HepG2 (cell line): Measurements from ENCODE around the gene OR7G2. TPM values are rescaled to one million over a fixed set of nuclear protein-coding genes. Genes with fewer than 3 reads are reported as not detected.

Source experiments
- ATAC-seq: fragments of 200-7000 bp; cut with Tn5 transposase; 3 replicates; pipeline ENCODE4 v1.9.1; 2020; ENCODE audit warnings: mild to moderate bottlenecking, moderate library complexity
- BruUV-seq: library from RNA; stranded (reverse); fragments of 400-500 nt; replicated peaks from 2 replicates; lab custom pipeline; 2021; lab: Mats Ljungman, UMichigan
- CTCF ChIA-PET: fragments of 300-600 bp; formaldehyde crosslinking; extraction: SDS; loops from one replicate; lab custom pipeline; 2021; ENCODE audit warnings: low total read pairs, inconsistent platforms, low intra/inter-chr PET ratio; lab: Yijun Ruan, JAX
- POLR2A ChIA-PET: fragments of 350-600 bp; sonication (Branson Sonifier 250); formaldehyde crosslinking; loops from one replicate; lab custom pipeline; 2020; ENCODE audit warnings: antibody characterized with exemption, inconsistent platforms; lab: Yijun Ruan, JAX
- DNase-seq: peaks from one replicate; pipeline ENCODE4 v3.0.0-alpha.2; 2015; ENCODE audit warnings: low spot score
- FAIRE-seq: peaks from 3 replicates; lab custom pipeline; 2011; peaks lifted over from hg19 to GRCh38; lab: Jason Lieb, UNC
- H2AFZ ChIP-seq: one replicate; pipeline ENCODE4 v1.6.1; 2011; ENCODE audit warnings: low read length, inconsistent platforms
- H3K27ac ChIP-seq: fragments of 300-600 bp; 3 replicates; pipeline ENCODE4 v1.8.0; 2011; ENCODE audit warnings: mixed run types, mild to moderate bottlenecking, mixed read lengths, low read length, inconsistent platforms; ENCODE audit not compliant: insufficient read depth; ENCODE audit errors: extremely low read length
- H3K27me3 ChIP-seq, 2 experiments: fragments of 200-600 bp in 1 of 2; 2 replicates in 1 of 2; 3 replicates in 1 of 2; pipeline versions ENCODE4 v1.6.0 to v1.8.0; 2011; ENCODE audit warnings: low read length in 2 of 2, mild to moderate bottlenecking in 2 of 2, moderate library complexity in 2 of 2, inconsistent platforms in 1 of 2; ENCODE audit not compliant: insufficient read depth in 2 of 2, control insufficient read depth in 1 of 2
- H3K36me3 ChIP-seq, 2 experiments: fragments of 200-600 bp in 1 of 2; replicated peaks in 1 of 2; 2 replicates in 1 of 2; 3 replicates in 1 of 2; pipeline versions ENCODE4 v1.5.1 to v1.8.0; 2011; ENCODE audit warnings: low read length in 2 of 2, inconsistent platforms in 1 of 2; ENCODE audit not compliant: insufficient read depth in 2 of 2, control insufficient read depth in 1 of 2
- H3K4me1 ChIP-seq: 2 replicates; pipeline ENCODE4 v1.5.1; 2012; ENCODE audit warnings: low read length, inconsistent platforms; ENCODE audit not compliant: insufficient read depth
- H3K4me2 ChIP-seq: 2 replicates; pipeline ENCODE4 v1.6.0; 2011; ENCODE audit warnings: low read depth, low read length, inconsistent platforms
- H3K4me3 ChIP-seq, 3 experiments: fragments of 200-600 bp in 1 of 3; sonication (generic), shearing (Covaris generic) in 1 of 3; replicated peaks in 1 of 3; 2 replicates each; pipeline ENCODE4 v1.5.1; 2011 to 2016; ENCODE audit warnings: low read length in 3 of 3, inconsistent platforms in 2 of 3, low read depth in 2 of 3, mild to moderate bottlenecking in 2 of 3, control low read depth in 1 of 3, mixed read lengths in 1 of 3; ENCODE audit not compliant: insufficient read depth in 1 of 3
- H3K79me2 ChIP-seq: one replicate; pipeline ENCODE4 v1.6.1; 2011; ENCODE audit warnings: low read length, inconsistent platforms; ENCODE audit not compliant: insufficient read depth
- H3K9ac ChIP-seq: 2 replicates; pipeline ENCODE4 v1.6.0; 2011; ENCODE audit warnings: mild to moderate bottlenecking, low read depth, low read length, inconsistent platforms; ENCODE audit not compliant: insufficient read depth
- H3K9me3 ChIP-seq: 2 replicates; pipeline ENCODE4 v1.5.1; 2012; ENCODE audit warnings: mild to moderate bottlenecking, low read length
- H4K20me1 ChIP-seq: 2 replicates; pipeline ENCODE4 v1.6.0; 2011; ENCODE audit warnings: inconsistent platforms, mild to moderate bottlenecking, low read length, moderate library complexity; ENCODE audit not compliant: insufficient read depth
- AKAP8 ChIP-seq: sonication (generic); formaldehyde crosslinking; IDR thresholded peaks from 2 replicates; pipeline ENCODE4 v1.5.1; 2020; ENCODE audit warnings: mild to moderate bottlenecking, missing genetic modification reagents
- CBFB ChIP-seq: sonication (generic); formaldehyde crosslinking; IDR thresholded peaks from 2 replicates; pipeline ENCODE4 v1.4.0; 2020; ENCODE audit warnings: missing genetic modification reagents
- CENPT ChIP-seq: sonication (generic); formaldehyde crosslinking; IDR thresholded peaks from 2 replicates; pipeline ENCODE4 v1.8.0; 2022; ENCODE audit warnings: low read depth, mild to moderate bottlenecking, moderate library complexity, missing genetic modification reagents
- CHD4 ChIP-seq: fragments of 200-600 bp; sonication (generic); IDR thresholded peaks from 2 replicates; pipeline ENCODE4 v1.7.0; 2017; ENCODE audit warnings: mild to moderate bottlenecking, low read length, borderline replicate concordance
- HNRNPL ChIP-seq: fragments of 200-400 bp; formaldehyde crosslinking; IDR thresholded peaks from 2 replicates; pipeline ENCODE4 v1.6.1; 2017; ENCODE audit warnings: mild to moderate bottlenecking, low read depth, low read length
- MEIS2 ChIP-seq: sonication (generic); formaldehyde crosslinking; IDR thresholded peaks from 2 replicates; pipeline ENCODE4 v1.9.0; 2021; ENCODE audit warnings: mild to moderate bottlenecking, missing genetic modification reagents
- NFE2 ChIP-seq: sonication (generic); formaldehyde crosslinking; IDR thresholded peaks from 2 replicates; pipeline ENCODE4 v1.4.0; 2020; ENCODE audit warnings: missing genetic modification reagents
- TP53 ChIP-seq: sonication (generic); formaldehyde crosslinking; conservative IDR thresholded peaks from 2 replicates; pipeline ENCODE4 v1.4.0; 2020; ENCODE audit warnings: missing genetic modification reagents
- ZFP36L2 ChIP-seq: sonication (generic); formaldehyde crosslinking; IDR thresholded peaks from 2 replicates; pipeline ENCODE4 v1.4.0; 2020; ENCODE audit warnings: missing genetic modification reagents
- ZNF850 ChIP-seq: sonication (generic); formaldehyde crosslinking; conservative IDR thresholded peaks from 2 replicates; pipeline ENCODE4 v1.9.0; 2021; ENCODE audit warnings: mild to moderate bottlenecking, missing genetic modification reagents
- WGBS: methylation state at CpG from one replicate; pipeline ENCODE4 v1.1.6; 2017; ENCODE audit warnings: low lambda C conversion rate; 5-methylcytosine and 5-hydroxymethylcytosine counted together
- in situ Hi-C: cut with HindIII; loops from 2 replicates; pipeline ENCODE4 v1.10.0; 2017; ENCODE audit warnings: low pct_unique_long_range_greater_than_20kb; ENCODE audit not compliant: extremely low pct_ligation_motif_present
- intact Hi-C: fragments of 100-400 bp; cut with micrococcal nuclease; formaldehyde crosslinking; loops from one replicate; pipeline ENCODE4 v1.10.0; 2022; ENCODE audit not compliant: unreplicated experiment
- polyA plus RNA-seq, 8 experiments: library from polyadenylated mRNA; depleted of rRNA in 3 of 8; stranded (reverse) in 7 of 8; unstranded in 1 of 8; fragments of >200 nt; fragmentation: Illumina TruSeq in 4 of 8; extraction: Trizol in 4 of 8; gene quantifications; 2 replicates each; pipeline versions ENCODE4 v1.2.1 to v1.2.3, GENCODE V29; 2011 to 2016; ENCODE audit warnings: low read depth in 4 of 8, missing spikeins in 1 of 8, mixed read lengths in 1 of 8; ENCODE audit not compliant: insufficient read depth in 1 of 8
- total RNA-seq, 5 experiments: library from RNA; depleted of rRNA; stranded (reverse); fragments of >200 nt; fragmentation: Illumina TruSeq; extraction: Trizol; gene quantifications; 2 replicates each; pipeline ENCODE4 v1.2.3, GENCODE V29; 2016; ENCODE audit warnings: low read depth in 1 of 5
- TF ChIP-seq, protein P1 (sequence below): conservative IDR thresholded peaks from 2 replicates; pipeline ENCODE4 v1.6.1; 2018; ENCODE audit warnings: missing genetic modification reagents
- TF ChIP-seq, protein P2 (sequence below): sonication (generic); formaldehyde crosslinking; IDR thresholded peaks from 2 replicates; pipeline ENCODE4 v1.5.1; 2020; ENCODE audit warnings: missing genetic modification reagents, mild to moderate bottlenecking, borderline replicate concordance

The OR7G2 gene
- total and polyA plus RNA-seq, 2 of the 13 experiments (the other 11 are each of a cell fraction or from before 2014, with no cell fraction given): not detected

DNA sequence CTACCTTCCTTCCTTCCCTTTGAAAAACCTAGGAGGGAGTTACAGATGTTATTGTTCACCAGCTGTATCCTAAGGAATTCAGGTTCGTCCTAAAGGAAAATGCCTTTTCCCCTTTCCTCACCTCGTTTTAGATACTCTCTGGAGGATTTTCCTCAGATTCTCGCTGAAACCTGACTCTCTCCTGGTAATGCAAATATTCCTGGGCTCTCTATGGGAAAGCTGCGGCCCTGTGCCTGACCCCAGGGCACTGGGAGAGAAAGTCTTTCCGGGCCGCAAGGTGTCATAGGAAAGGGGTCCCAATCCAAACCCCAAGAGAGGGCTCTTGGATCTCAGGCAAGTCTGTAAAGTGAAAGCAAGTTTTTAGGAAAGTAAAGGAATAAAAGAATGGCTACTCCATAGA lies 33.5 kb downstream of the OR7G2 start:
- 35% methylated on average over 6 of the region's 6 CpGs for WGBS
- H3K4me1 ChIP-seq: 0 out of 2 replicates have a peak, but pooled peaks cover 8% of the 10 kb centered on the region

More for the DNA sequence above, 33.5 kb downstream of the OR7G2 start:
- Histone ChIP-seq H3K9me3 (no peaks in the 10 kb centered on the region), H2AFZ (no peak overlapping the region), H4K20me1 (no peaks in the 10 kb centered on the region), H3K4me2 (no peak overlapping the region), H3K27me3 (no peaks in the 10 kb centered on the region), H3K36me3 (no peaks in the 10 kb centered on the region), H3K79me2 (no peaks in the 10 kb centered on the region), H3K27ac (no peak overlapping the region), H3K9ac (no peak overlapping the region), H3K4me3 (no peak overlapping the region)
- TF ChIP-seq ZNF850 (CRISPR knock-in tag) (no peak), HNRNPL (no peak), CENPT (CRISPR knock-in tag) (no peak), ZFP36L2 (CRISPR knock-in tag) (no peak), AKAP8 (CRISPR knock-in tag) (no peak), NFE2 (CRISPR knock-in tag) (no peak), CHD4 (no peak), CBFB (CRISPR knock-in tag) (no peak), MEIS2 (CRISPR knock-in tag) (no peak), TP53 (CRISPR knock-in tag) (no peak)
- TF ChIP-seq, protein P1, sequence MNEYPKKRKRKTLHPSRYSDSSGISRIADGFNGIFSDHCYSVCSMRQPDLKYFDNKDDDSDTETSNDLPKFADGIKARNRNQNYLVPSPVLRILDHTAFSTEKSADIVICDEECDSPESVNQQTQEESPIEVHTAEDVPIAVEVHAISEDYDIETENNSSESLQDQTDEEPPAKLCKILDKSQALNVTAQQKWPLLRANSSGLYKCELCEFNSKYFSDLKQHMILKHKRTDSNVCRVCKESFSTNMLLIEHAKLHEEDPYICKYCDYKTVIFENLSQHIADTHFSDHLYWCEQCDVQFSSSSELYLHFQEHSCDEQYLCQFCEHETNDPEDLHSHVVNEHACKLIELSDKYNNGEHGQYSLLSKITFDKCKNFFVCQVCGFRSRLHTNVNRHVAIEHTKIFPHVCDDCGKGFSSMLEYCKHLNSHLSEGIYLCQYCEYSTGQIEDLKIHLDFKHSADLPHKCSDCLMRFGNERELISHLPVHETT (CRISPR knock-in tag): no peak
- TF ChIP-seq, protein P2, sequence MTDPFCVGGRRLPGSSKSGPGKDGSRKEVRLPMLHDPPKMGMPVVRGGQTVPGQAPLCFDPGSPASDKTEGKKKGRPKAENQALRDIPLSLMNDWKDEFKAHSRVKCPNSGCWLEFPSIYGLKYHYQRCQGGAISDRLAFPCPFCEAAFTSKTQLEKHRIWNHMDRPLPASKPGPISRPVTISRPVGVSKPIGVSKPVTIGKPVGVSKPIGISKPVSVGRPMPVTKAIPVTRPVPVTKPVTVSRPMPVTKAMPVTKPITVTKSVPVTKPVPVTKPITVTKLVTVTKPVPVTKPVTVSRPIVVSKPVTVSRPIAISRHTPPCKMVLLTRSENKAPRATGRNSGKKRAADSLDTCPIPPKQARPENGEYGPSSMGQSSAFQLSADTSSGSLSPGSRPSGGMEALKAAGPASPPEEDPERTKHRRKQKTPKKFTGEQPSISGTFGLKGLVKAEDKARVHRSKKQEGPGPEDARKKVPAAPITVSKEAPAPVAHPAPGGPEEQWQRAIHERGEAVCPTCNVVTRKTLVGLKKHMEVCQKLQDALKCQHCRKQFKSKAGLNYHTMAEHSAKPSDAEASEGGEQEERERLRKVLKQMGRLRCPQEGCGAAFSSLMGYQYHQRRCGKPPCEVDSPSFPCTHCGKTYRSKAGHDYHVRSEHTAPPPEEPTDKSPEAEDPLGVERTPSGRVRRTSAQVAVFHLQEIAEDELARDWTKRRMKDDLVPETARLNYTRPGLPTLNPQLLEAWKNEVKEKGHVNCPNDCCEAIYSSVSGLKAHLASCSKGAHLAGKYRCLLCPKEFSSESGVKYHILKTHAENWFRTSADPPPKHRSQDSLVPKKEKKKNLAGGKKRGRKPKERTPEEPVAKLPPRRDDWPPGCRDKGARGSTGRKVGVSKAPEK (CRISPR knock-in tag): no peak
- BruUV-seq: no TSS peak
- intact Hi-C loops: no loop called here
- no peak for DNase-seq
- ChIA-PET CTCF (no interaction called here), POLR2A (no interaction called here)
- in situ Hi-C loops: no loop called here
- no peak for ATAC-seq
- no peak for FAIRE-seq
